GM18870 (cell line): ENCODE measurements around the gene ZCCHC7.
"Not testable (repeated sequence)": the region's sequence is repeated elsewhere in the genome, so short reads cannot be mapped to it uniquely, and the experiment has no call there.

Experiments used
- ATAC-seq: cut with Tn5 transposase; IDR thresholded peaks from one replicate; pipeline ENCODE4 v1.9.1; 2021; ENCODE audit warnings: moderate library complexity; ENCODE audit not compliant: unreplicated experiment

Gene ZCCHC7

GRCh38 chr9:37395663-37396062 is 275.3 kb downstream of the ZCCHC7 start:
- no peak for ATAC-seq

- ATAC-seq: not testable (repeated sequence)
Observed at GRCh38 chr9:37397948-37398347, 277.6 kb downstream of the ZCCHC7 start.

GRCh38 chr9:37398464-37399025 is 278.2 kb downstream of the ZCCHC7 start:
- no peak for ATAC-seq

- no peak for ATAC-seq
Observed at GRCh38 chr9:37399336-37399735, 279.0 kb downstream of the ZCCHC7 start.

GRCh38 chr9:37404590-37404989 is 284.2 kb downstream of the ZCCHC7 start:
- no peak for ATAC-seq

- ATAC-seq: no peak
Observed at GRCh38 chr9:37405350-37405749, 285.0 kb downstream of the ZCCHC7 start.

- ATAC-seq: no peak
Observed at GRCh38 chr9:37405764-37406380, 285.5 kb downstream of the ZCCHC7 start.

GRCh38 chr9:37406603-37407401 is 286.4 kb downstream of the ZCCHC7 start:
- ATAC-seq: no peak

GRCh38 chr9:37407468-37407867 is 287.1 kb downstream of the ZCCHC7 start:
- ATAC-seq: no peak
